Measurements from ENCODE around the gene GPANK1. TPM values are rescaled to one million over a fixed set of nuclear protein-coding genes. Genes with fewer than 3 reads are reported as not detected.

GPANK1 gene
- total RNA-seq, 2 experiments from 2014 or later, result 30.7 to 32.0 TPM

- Mint-ChIP-seq H3K4me1 (peaks cover 42% of the 10 kb centered on the region), H3K36me3 (peaks cover 60% of the 10 kb centered on the region), H3K27me3 (no peaks in the 10 kb centered on the region), H3K4me3 (peak within 1 kb of the TSS; percentile 96), H3K9me3 (no peaks in the 10 kb centered on the region), H3K27ac (peak within 1 kb of the TSS; percentile 98)
- POLR2A ChIA-PET, result interaction anchor here (1.0 to 7.0 kb wide), 19 partner anchors 13 to 453 kb away, joined by 3 to 138 read pairs (median 5); partner anchors contain the start of genes APOM, BAG6, CLIC1 and DDX39B
- DNase-seq, result peak; percentile 95
- ATAC-seq (ENCODE audit: low read depth), result peak; percentile 86
Measured at GRCh38 chr6:31665501-31666336, 922 bp upstream of the GPANK1 start, which contains the start of gene CSNK2B. Gene CSNK2B (plus strand): TSS chr6:31666080. CDS start chr6:31666832, 752 bp downstream.

GRCh38 chr6:31663961-31664789 is 622 bp downstream of the GPANK1 start:
- H3K4me3 Mint-ChIP-seq, result peak overlapping the region; percentile 96

DNA sequence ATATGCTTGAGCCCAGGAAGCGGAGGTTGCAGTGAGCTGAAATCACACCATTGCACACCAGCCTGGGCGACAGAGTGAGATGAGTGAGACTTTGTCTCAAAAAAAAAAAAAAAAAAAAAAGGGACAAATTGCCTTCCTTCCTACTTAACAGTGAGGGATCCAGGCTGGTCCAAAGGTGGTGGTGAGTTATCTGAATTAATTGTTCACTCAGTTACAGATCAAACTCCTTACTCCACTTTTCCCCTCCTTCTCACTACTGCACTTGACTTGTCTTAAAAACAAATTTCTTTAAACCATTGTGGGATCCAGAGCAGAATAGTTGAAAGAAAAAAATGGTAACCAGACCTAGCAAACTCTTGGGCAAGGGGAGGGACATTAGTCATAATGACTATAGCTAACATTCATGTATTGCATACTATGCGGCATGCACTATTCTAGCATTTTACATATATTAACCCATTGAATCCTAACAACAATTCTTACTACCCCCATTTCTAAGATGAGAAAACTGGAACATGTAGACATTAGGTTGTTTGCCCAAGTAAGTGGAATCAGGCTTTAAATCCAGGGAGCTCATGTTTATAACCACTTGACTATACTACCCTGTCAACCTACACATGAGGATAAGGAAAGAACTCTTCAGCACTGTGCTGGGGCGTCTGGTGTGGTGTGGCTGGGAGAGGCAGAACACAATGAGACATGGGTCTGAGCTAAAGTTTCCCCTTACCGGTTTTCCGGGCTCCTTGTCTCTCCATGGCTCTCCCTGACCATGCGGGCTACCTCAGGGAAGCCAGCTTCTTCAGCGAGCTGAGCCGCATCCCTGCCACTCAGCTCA is 1.5 kb downstream of the GPANK1 start:
- Mint-ChIP-seq H3K36me3 (peaks cover 55% of the 10 kb centered on the region), H3K4me3 (peak overlapping the region; percentile 96), H3K9me3 (no peaks in the 10 kb centered on the region), H3K27ac (peak overlapping the region; percentile 98), H3K27me3 (no peaks in the 10 kb centered on the region), H3K4me1 (peaks cover 52% of the 10 kb centered on the region)
- ATAC-seq (ENCODE audit: low read depth) (no peak), DNase-seq (no peak)
- POLR2A ChIA-PET, result interaction anchor here (0.8 to 7.0 kb wide), 9 partner anchors 10 to 159 kb away, joined by 3 to 138 read pairs (median 6); partner anchors contain the start of genes ABHD16A, APOM, BAG6 and CLIC1

More at GRCh38 chr6:31663961-31664789, 622 bp downstream of the GPANK1 start:
- peaks cover 45% of the 10 kb centered on the region for H3K4me1 Mint-ChIP-seq
- H3K27ac Mint-ChIP-seq, result peak overlapping the region; percentile 98
- POLR2A ChIA-PET, result interaction anchor here (0.7 to 7.0 kb wide), 29 partner anchors 10 to 1123 kb away, joined by 3 to 138 read pairs (median 4); partner anchors contain the start of genes ABHD16A, APOM, BAG6 and CLIC1
- H3K9me3 Mint-ChIP-seq, result no peaks in the 10 kb centered on the region
- ATAC-seq (ENCODE audit: low read depth) (no peak), DNase-seq (no peak)
- H3K27me3 Mint-ChIP-seq, result no peaks in the 10 kb centered on the region
- H3K36me3 Mint-ChIP-seq, result peaks cover 57% of the 10 kb centered on the region

DNA sequence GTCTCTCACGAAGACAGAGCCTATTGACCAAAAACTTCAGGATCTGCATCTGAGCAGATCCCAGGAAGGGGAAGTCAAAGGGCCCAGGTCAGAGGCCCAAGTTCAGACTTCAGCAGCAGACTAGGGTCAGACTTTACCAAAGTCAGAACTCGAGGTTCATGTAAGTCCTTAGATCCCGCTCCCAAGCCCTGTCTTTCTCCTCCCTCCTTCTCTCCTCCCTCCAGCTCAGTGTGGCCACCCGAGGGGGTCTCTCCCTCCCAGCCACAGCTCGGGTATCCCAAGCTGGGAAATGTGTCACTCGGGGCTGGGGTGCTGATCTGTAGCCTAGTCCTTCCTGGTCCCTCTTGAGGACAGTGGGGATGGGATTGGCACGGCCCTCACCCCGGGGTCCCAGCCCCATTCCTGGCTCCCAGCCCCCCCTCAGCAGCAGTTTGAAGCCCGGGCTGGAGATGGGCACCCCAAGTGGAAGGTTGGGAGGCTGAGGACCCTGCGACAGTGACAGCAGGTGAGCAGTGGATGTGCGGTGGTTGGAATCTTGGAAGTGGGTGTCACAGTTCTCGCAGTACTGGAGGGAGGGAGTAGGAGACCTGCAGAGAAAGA is 2.6 kb downstream of the GPANK1 start:
- Mint-ChIP-seq H3K4me1 (peaks cover 54% of the 10 kb centered on the region), H3K27me3 (no peaks in the 10 kb centered on the region), H3K4me3 (peak overlapping the region; percentile 68), H3K27ac (peak overlapping the region; percentile 45), H3K9me3 (no peaks in the 10 kb centered on the region), H3K36me3 (peaks cover 51% of the 10 kb centered on the region)
- DNase-seq (no peak), ATAC-seq (ENCODE audit: low read depth) (no peak)
- POLR2A ChIA-PET, result interaction anchor here (0.6 to 7.0 kb wide), 5 partner anchors 9 to 179 kb away, joined by 3 to 138 read pairs (median 4); partner anchors contain the start of genes APOM, BAG6 and LSM2

GRCh38 chr6:31661262-31662123 is 3.3 kb downstream of the GPANK1 start:
- no peaks in the 10 kb centered on the region for H3K27me3 Mint-ChIP-seq
- H3K27ac Mint-ChIP-seq, result peak overlapping the region; percentile 79
- H3K36me3 Mint-ChIP-seq, result peaks cover 48% of the 10 kb centered on the region
- no peak for DNase-seq
- no peaks in the 10 kb centered on the region for H3K9me3 Mint-ChIP-seq
- peak overlapping the region; percentile 92 for H3K4me3 Mint-ChIP-seq
- POLR2A ChIA-PET, result interaction anchor here (0.6 to 7.0 kb wide), 13 partner anchors 8 to 241 kb away, joined by 3 to 138 read pairs (median 4); partner anchors contain the start of genes ABHD16A, APOM, BAG6 and CLIC1
- ATAC-seq (ENCODE audit: low read depth), result no peak
- peaks cover 52% of the 10 kb centered on the region for H3K4me1 Mint-ChIP-seq

DNA sequence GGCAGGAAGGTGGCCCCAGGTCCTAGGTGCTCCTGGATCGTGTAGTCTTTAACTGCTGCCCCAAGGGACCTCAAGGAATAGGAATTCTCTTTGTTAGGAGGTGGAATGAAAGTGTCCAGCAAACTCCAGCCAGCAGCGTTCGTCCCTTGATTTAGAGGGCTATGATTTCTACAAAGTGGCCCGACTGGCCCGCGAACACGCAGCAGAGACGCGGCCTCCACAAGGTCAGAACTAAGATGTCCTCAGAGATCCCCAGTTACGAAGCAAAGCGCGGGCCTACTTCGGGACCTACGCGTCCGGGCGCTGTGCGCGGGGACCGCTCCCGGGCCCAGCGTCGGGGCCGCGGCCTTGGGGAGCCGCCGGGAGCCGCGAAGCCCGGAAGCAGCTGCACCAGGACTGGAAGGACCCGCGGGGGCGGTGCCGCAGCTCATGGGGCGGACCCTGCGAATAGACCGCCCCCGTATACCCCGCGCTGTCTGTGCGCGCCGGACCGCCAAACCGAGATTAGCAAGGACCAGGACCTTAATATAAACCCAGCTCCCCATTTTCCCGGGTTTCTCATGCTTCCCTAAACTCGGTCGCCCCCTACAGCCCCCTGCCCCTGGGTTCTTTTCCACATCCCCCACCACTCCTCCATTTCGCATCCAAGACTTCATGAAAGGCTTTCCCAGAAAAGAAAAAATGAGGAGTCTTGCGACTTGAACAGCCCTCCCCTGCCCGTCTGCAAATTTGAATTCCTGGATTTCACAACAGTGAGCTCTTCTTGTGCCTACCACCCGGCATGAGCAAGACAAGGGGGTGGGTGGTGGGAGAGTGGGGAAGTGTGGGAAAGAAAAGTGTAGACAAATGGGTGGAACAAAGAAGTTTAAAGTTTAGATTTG is 4.2 kb downstream of the GPANK1 start, which contains the start of gene C6orf47:
C6orf47 (minus strand) TSS at position 398 of the 881 bp plus-strand sequence. CDS start 831 bp downstream, outside the sequence.
- H3K36me3 Mint-ChIP-seq, result peaks cover 44% of the 10 kb centered on the region
- POLR2A ChIA-PET, result interaction anchor here (0.6 to 7.0 kb wide), 13 partner anchors 8 to 242 kb away, joined by 3 to 138 read pairs (median 4); partner anchors contain the start of genes ABHD16A, APOM, BAG6 and CLIC1
- DNase-seq, result peak; percentile 88

GRCh38 chr6:31659649-31660380 is 5.0 kb downstream of the GPANK1 start:
- peak overlapping the region; percentile 89 for H3K27ac Mint-ChIP-seq
- H3K27me3 Mint-ChIP-seq, result no peaks in the 10 kb centered on the region
- H3K9me3 Mint-ChIP-seq, result no peaks in the 10 kb centered on the region
- ATAC-seq (ENCODE audit: low read depth) (peak; percentile 53), DNase-seq (no peak)
- H3K36me3 Mint-ChIP-seq, result peaks cover 46% of the 10 kb centered on the region
- POLR2A ChIA-PET, result interaction anchor here (1.0 to 7.0 kb wide), 11 partner anchors 7 to 242 kb away, joined by 3 to 138 read pairs (median 4); partner anchors contain the start of genes ABHD16A, APOM, BAG6 and CLIC1
- H3K4me3 Mint-ChIP-seq, result peak overlapping the region; percentile 92
- H3K4me1 Mint-ChIP-seq, result peaks cover 61% of the 10 kb centered on the region

More for the DNA sequence above, 4.2 kb downstream of the GPANK1 start, which contains the start of gene C6orf47:
- H3K4me1 Mint-ChIP-seq, result peaks cover 56% of the 10 kb centered on the region
- H3K27ac Mint-ChIP-seq, result peak within 1 kb of the TSS; percentile 89
- peak; percentile 69 for ATAC-seq (ENCODE audit: low read depth)
- no peaks in the 10 kb centered on the region for H3K27me3 Mint-ChIP-seq
- no peaks in the 10 kb centered on the region for H3K9me3 Mint-ChIP-seq
- peak within 1 kb of the TSS; percentile 92 for H3K4me3 Mint-ChIP-seq

DNA sequence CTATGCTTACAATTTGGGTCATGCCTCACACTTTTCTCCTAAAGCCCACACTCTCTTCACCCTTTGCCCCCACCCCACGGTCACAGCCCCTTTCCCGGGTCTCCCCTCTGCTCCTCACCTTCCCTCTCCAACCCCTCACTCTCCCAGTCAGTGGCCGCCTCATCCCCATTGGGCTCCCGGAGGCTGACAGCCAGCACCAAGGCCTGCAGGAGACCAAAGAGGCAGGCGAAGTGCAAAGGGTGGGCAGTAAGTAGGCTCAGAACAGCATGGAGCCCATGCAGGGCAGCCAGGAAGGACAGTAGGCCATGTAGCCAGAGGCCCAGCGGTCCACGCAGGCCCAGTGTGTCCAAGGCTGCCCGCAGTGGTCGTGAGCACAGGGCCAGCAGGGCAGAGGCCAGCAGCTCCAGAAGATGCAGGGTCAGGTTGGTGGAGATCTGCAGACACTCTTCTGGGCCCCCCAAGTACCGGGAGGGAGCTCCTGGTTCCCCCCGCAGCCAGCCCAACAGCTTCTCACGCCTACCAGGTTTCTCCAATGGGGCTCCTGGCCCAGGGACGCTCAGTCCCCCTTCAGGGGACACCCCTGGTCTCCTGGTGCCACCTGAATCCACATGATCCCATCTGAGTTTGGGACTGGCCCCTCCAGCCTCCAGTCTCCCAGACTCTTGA is 5.7 kb downstream of the GPANK1 start:
- no peak for ATAC-seq (ENCODE audit: low read depth)
- H3K9me3 Mint-ChIP-seq, result no peaks in the 10 kb centered on the region
- POLR2A ChIA-PET, result interaction anchor here (0.6 to 2.7 kb wide), 8 partner anchors 13 to 1917 kb away, joined by 3 to 21 read pairs (median 4); partner anchors contain the start of gene DDX39B
- no peaks in the 10 kb centered on the region for H3K27me3 Mint-ChIP-seq
- peak overlapping the region; percentile 92 for H3K4me3 Mint-ChIP-seq
- H3K4me1 Mint-ChIP-seq, result peaks cover 58% of the 10 kb centered on the region
- H3K36me3 Mint-ChIP-seq, result peaks cover 41% of the 10 kb centered on the region
- peak overlapping the region; percentile 89 for H3K27ac Mint-ChIP-seq
- DNase-seq, result no peak

- Mint-ChIP-seq H3K4me1 (peaks cover 51% of the 10 kb centered on the region), H3K36me3 (peaks cover 34% of the 10 kb centered on the region), H3K4me3 (peak overlapping the region; percentile 92), H3K27ac (peak overlapping the region; percentile 89), H3K9me3 (no peaks in the 10 kb centered on the region), H3K27me3 (no peaks in the 10 kb centered on the region)
- ATAC-seq (ENCODE audit: low read depth) (no peak), DNase-seq (no peak)
- POLR2A ChIA-PET, result interaction anchor here (0.5 to 2.0 kb wide), 4 partner anchors 36 to 129 kb away, joined by 3 to 9 read pairs (median 4); partner anchors contain the start of gene DDX39B
Measured at GRCh38 chr6:31658158-31658688, 6.6 kb downstream of the GPANK1 start.

All from activated naive CD8-positive, alpha-beta T cell treated with anti-CD3 and anti-CD28 coated beads, Interleukin-2, amount 10 ng/mL, durations not matched to agents 7 days and 5 days (primary cell).